Stomach (tissue), 9 donors: ENCODE measurements around the gene GDF9. TPM values are rescaled to one million over a fixed set of nuclear protein-coding genes. Genes with fewer than 3 reads are reported as not detected.

ENCODE experiments used
- DNase-seq, 2 donors: peaks; one replicate each; pipeline versions ENCODE4 v3.0.0 to v3.0.0-alpha.2; 2013 to 2019
- H3K27ac ChIP-seq, 5 donors: fragments of 200-600 bp in 4 of 5; sonication (generic) in 4 of 5; one replicate each; pipeline ENCODE4 v1.5.1; 2013 to 2019; ENCODE audit warnings: mild to moderate bottlenecking in 1 of 5, moderate library complexity in 1 of 5
- H3K27me3 ChIP-seq, 3 donors: fragments of 200-600 bp; sonication (generic); one replicate each; pipeline ENCODE4 v1.5.1; 2017 to 2019; ENCODE audit warnings: mixed run types in 1 of 3
- H3K36me3 ChIP-seq, 4 donors: fragments of 200-600 bp; sonication (generic); 1 replicate in 3 of 4; 2 replicates in 1 of 4; pipeline ENCODE4 v1.5.1; 2016 to 2019
- H3K4me1 ChIP-seq, 4 donors: fragments of 200-600 bp; sonication (generic); one replicate each; pipeline ENCODE4 v1.5.1; 2016 to 2019
- H3K4me3 ChIP-seq, 4 donors: fragments of 200-600 bp; sonication (generic) in 3 of 4; one replicate each; pipeline ENCODE4 v1.5.1; 2016 to 2019; ENCODE audit warnings: mild to moderate bottlenecking in 1 of 4
- H3K9me3 ChIP-seq, 4 donors: fragments of 200-600 bp; sonication (generic); one replicate each; pipeline ENCODE4 v1.5.1; 2016 to 2019
- CTCF ChIP-seq, 7 experiments: fragments of 450-650 bp in 4 of 7; fragments of 200-600 bp in 3 of 7; sonication (generic) in 3 of 7; IDR thresholded peaks; one replicate each; pipeline ENCODE4 v1.5.1; 2016 to 2019; ENCODE audit warnings: antibody characterized with exemption in 7 of 7, control low read depth in 2 of 7, mild to moderate bottlenecking in 1 of 7
- EP300 ChIP-seq: sonication (generic); formaldehyde crosslinking; IDR thresholded peaks from one replicate; pipeline ENCODE4 v1.6.1; 2017; ENCODE audit warnings: antibody characterized with exemption
- POLR2A ChIP-seq, 4 donors: fragments of 450-650 bp; IDR thresholded peaks; one replicate each; pipeline ENCODE4 v1.6.1; 2016; ENCODE audit warnings: antibody characterized with exemption in 4 of 4, control low read depth in 2 of 4, mild to moderate bottlenecking in 1 of 4, moderate library complexity in 1 of 4
- POLR2AphosphoS5 ChIP-seq, 3 donors: sonication (generic); formaldehyde crosslinking; IDR thresholded peaks; one replicate each; pipeline ENCODE4 v1.6.1; 2016; ENCODE audit warnings: antibody characterized with exemption in 3 of 3
- WGBS, 5 donors: extraction: QIAGEN DNeasy Blood & Tissue Kit in 3 of 5; methylation state at CpG; one replicate each; pipeline versions ENCODE4 v1.1.5 to v1.1.7; 2013 to 2018; 5-methylcytosine and 5-hydroxymethylcytosine counted together
- intact Hi-C: fragments of 100-400 bp; cut with DNase I; formaldehyde crosslinking; loops from one replicate; pipeline ENCODE4 v1.15.1; 2023; ENCODE audit warnings: low total_unique reads
- polyA plus RNA-seq, 3 donors: library from polyadenylated mRNA; stranded (reverse); fragments of 200-250 nt; gene quantifications; one replicate each; pipeline ENCODE4 v1.2.3, GENCODE V29; 2013
- total RNA-seq, 5 donors: library from RNA; depleted of rRNA; stranded (reverse); fragments of >200 nt; gene quantifications; one replicate each; pipeline versions ENCODE4 v1.1.0 to v1.2.3, GENCODE V29; 2014 to 2016
- donor health status: healthy with polysubstance abuse.
- donor health status: Bipolar disorder and iron deficiency.
- donor health status: healthy.

GDF9 gene
- total and polyA plus RNA-seq, 8 donors, result 0.25 to 4.4 (median 1.1) TPM; not detected in 4

- 57 to 71% (median 58%) methylated on average over 6 of the region's 6 CpGs for WGBS, 5 donors
- intact Hi-C loops, result no loop called here
Measured at GRCh38 chr5:132826424-132827082, 39.7 kb downstream of the GDF9 start.

DNA sequence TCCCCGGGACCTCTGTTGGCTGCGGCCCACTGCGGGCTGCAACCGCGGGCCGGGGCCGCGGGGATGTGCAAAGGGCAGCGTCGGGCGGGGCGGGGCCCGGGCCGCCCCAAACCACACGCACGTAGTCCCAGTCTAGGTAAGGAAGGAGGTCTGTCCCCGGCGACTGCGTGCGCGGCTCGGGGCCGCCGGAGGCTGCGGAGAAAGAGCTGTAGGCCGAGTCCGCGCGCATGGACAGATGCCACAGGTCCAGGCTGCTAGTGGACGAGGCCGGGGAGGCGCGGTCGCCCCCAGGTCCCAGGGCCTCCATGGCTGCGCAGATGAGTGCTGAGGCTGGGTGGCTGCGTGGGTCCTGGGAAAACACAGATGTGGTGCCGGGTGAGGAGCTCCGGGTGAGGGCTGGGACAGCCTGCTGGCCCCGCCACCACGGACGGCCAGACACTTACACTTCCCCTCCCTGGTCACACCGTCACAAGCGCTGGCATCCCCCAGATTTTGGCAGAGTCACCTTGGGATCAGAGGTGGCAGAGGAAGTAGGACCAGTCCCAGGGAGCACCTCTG, 40.4 kb downstream of the GDF9 start:
- intact Hi-C loops, result no loop called here
- peaks cover 16 to 62% (median 35%) of the 10 kb centered on the region in 4 donors for H3K4me1 ChIP-seq
- peaks cover 0 to 81% (median 5%) of the 10 kb centered on the region in 3 donors for H3K27me3 ChIP-seq
- peaks cover 0 to 34% (median 27%) of the 10 kb centered on the region in 4 donors for H3K36me3 ChIP-seq
- 66 to 80% (median 68%) methylated on average over 29 to 43 of the region's 43 CpGs for WGBS, 5 donors
- TF ChIP-seq CTCF (IDR thresholded peaks at IDR 0.05) (no peak), POLR2A (IDR thresholded peaks at IDR 0.05) (no peak), EP300 (no peak)
- H3K4me3 ChIP-seq, result peak overlapping the region; percentile 15 to 30 (median 28)
- no peak overlapping the region for H3K27ac ChIP-seq
- no peaks in the 10 kb centered on the region for H3K9me3 ChIP-seq
- peak in 1 of 2 donors; percentile 52 for DNase-seq

More at GRCh38 chr5:132826424-132827082, 39.7 kb downstream of the GDF9 start:
- peaks cover 16 to 67% (median 40%) of the 10 kb centered on the region in 4 donors for H3K4me1 ChIP-seq
- peaks cover 0 to 34% (median 27%) of the 10 kb centered on the region in 4 donors for H3K36me3 ChIP-seq
- H3K27me3 ChIP-seq, result peaks cover 0 to 87% (median 5%) of the 10 kb centered on the region in 3 donors
- H3K27ac ChIP-seq, result no peak overlapping the region
- TF ChIP-seq EP300 (no peak), CTCF (IDR thresholded peaks at IDR 0.05) (no peak), POLR2AphosphoS5 (IDR thresholded peaks at IDR 0.05) (no peak), POLR2A (IDR thresholded peaks at IDR 0.05) (no peak)
- peak overlapping the region in 1 of 4 donors; percentile 29 for H3K4me3 ChIP-seq
- DNase-seq, result no peak
- H3K9me3 ChIP-seq, result no peaks in the 10 kb centered on the region

DNA sequence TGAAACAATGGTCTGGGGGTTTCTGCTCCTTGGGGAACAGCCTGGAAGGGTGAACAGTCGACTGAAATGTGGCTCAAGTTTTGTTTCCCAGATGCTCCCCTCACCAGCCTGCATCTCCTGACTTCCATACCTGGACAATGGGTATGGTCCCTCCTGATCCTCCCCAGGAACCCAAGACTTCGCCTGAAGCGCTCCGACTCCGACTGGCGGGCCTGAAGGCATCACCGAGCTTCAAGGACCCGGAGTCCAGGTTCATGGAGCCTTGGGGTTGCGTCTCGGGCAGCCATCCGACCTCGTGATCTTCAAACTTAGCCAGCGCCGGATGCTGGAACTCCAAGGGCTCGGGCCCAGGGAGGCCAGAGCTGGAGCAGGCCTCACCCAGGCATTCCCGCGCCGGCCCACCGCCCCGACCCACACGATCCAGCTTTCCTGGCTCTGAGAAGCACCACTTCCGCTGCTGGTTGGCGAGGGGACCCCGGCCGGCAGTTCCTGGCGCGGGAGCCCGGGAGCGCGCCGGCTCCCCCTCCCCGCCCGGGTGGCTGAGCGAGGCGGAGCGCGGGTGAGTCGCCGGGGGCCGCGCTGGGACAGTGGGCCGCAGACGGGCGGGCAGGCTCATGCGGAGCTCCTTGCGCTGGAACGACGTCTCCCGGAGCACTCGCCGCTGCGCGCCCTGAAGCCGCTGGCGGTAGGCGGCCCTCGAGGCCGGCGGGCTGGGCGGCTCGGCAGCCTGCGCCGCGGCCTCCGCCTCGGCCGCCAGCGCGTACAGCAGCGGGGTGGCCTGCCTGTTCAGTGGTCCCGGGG, 41.0 kb downstream of the GDF9 start:
- 59 to 100% (median 71%) methylated on average over 13 to 71 of the region's 71 CpGs for whole genome bisulfite sequencing, 5 donors
- Histone ChIP-seq H3K4me1 (peaks cover 17 to 58% (median 30%) of the 10 kb centered on the region in 4 donors), H3K27ac (no peak overlapping the region), H3K27me3 (peaks cover 0 to 74% (median 5%) of the 10 kb centered on the region in 3 donors), H3K36me3 (peaks cover 0 to 34% (median 27%) of the 10 kb centered on the region in 4 donors), H3K4me3 (peak overlapping the region; percentile 15 to 30 (median 28)), H3K9me3 (no peaks in the 10 kb centered on the region)
- intact Hi-C loops, result no loop called here
- TF ChIP-seq POLR2A (IDR thresholded peaks at IDR 0.05) (no peak), CTCF (IDR thresholded peaks at IDR 0.05) (no peak), EP300 (no peak), POLR2AphosphoS5 (IDR thresholded peaks at IDR 0.05) (no peak)
- DNase-seq, result peak in 1 of 2 donors; percentile 57

DNA sequence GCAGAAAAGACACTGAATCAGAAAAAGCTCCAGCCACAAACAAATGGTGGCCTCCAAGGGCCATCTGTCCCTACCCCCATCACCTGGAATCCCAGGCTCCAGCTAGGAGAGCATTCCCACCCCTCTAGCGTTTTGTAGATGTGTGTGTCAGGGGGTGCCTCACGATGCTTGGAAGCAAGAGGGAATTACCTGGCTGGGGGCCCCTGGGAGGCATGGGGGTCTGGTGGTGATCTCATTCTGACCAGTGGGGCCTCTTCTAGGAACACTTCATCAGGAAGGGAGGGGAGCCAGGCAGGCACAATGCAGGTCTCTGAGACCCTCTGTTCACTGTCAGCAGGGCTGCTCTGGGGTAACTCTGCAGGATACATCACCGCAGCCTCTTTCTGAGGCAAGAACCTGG, 41.8 kb downstream of the GDF9 start:
- intact Hi-C loops, result no loop called here
- no peaks in the 10 kb centered on the region for H3K9me3 ChIP-seq
- WGBS, 5 donors, result 91 to 100% (median 97%) methylated on average over 3 of the region's 3 CpGs
- TF ChIP-seq EP300, result no peak
- TF ChIP-seq POLR2AphosphoS5 (IDR thresholded peaks at IDR 0.05), result no peak
- TF ChIP-seq CTCF (IDR thresholded peaks at IDR 0.05), result no peak
- no peak for TF ChIP-seq POLR2A (IDR thresholded peaks at IDR 0.05)
- H3K27ac ChIP-seq, result no peak overlapping the region
- peaks cover 21 to 61% (median 32%) of the 10 kb centered on the region in 4 donors for H3K4me1 ChIP-seq
- H3K4me3 ChIP-seq, result no peak overlapping the region
- peaks cover 0 to 72% (median 5%) of the 10 kb centered on the region in 3 donors for H3K27me3 ChIP-seq
- peaks cover 0 to 34% (median 27%) of the 10 kb centered on the region in 4 donors for H3K36me3 ChIP-seq
- DNase-seq, result no peak
